ENCODE measurements around the gene LCE1E.

The LCE1E gene

GRCh38 chr1:152786077-152786476 is at the start of gene LCE1E:
TSS of gene LCE1E (plus strand) at chr1:152786257. CDS start at chr1:152787300, 1,043 bp downstream.
- Histone ChIP-seq H3K4me3 (ENCODE audit: low read length) (no peak within 1 kb of the TSS), H3K4me1 (ENCODE audit: control insufficient read depth, insufficient read depth, low read length) (no peaks in the 10 kb centered on the region), H3K9ac (ENCODE audit: low read length) (no peak within 1 kb of the TSS), H3K36me3 (ENCODE audit: control insufficient read depth, insufficient read depth, low read length, severe bottlenecking) (no peaks in the 10 kb centered on the region), H3K27me3 (replicated peaks; ENCODE audit: control insufficient read depth, insufficient read depth, low read length) (no peaks in the 10 kb centered on the region), H3K9me3 (ENCODE audit: control insufficient read depth, low read length) (no peaks in the 10 kb centered on the region)
- no peak for DNase-seq (ENCODE audit: low read depth)

GRCh38 chr1:152737997-152738396 is 48.1 kb upstream of the LCE1E start:
- no peak for DNase-seq (ENCODE audit: low read depth)
- H3K9ac ChIP-seq (ENCODE audit: low read length), result no peak overlapping the region
- no peak overlapping the region for H3K4me3 ChIP-seq (ENCODE audit: low read length)
- no peaks in the 10 kb centered on the region for H3K9me3 ChIP-seq (ENCODE audit: control insufficient read depth, low read length)
- H3K27me3 ChIP-seq (replicated peaks; ENCODE audit: control insufficient read depth, insufficient read depth, low read length), result no peaks in the 10 kb centered on the region
- H3K36me3 ChIP-seq (ENCODE audit: control insufficient read depth, insufficient read depth, low read length, severe bottlenecking), result no peaks in the 10 kb centered on the region
- peaks cover 16% of the 10 kb centered on the region for H3K4me1 ChIP-seq (ENCODE audit: control insufficient read depth, insufficient read depth, low read length)

GRCh38 chr1:152739841-152740240 is 46.2 kb upstream of the LCE1E start:
- Histone ChIP-seq H3K4me1 (ENCODE audit: control insufficient read depth, insufficient read depth, low read length) (peaks cover 34% of the 10 kb centered on the region), H3K4me3 (ENCODE audit: low read length) (no peak overlapping the region), H3K9ac (ENCODE audit: low read length) (no peak overlapping the region), H3K36me3 (ENCODE audit: control insufficient read depth, insufficient read depth, low read length, severe bottlenecking) (no peaks in the 10 kb centered on the region), H3K27me3 (replicated peaks; ENCODE audit: control insufficient read depth, insufficient read depth, low read length) (no peaks in the 10 kb centered on the region), H3K9me3 (ENCODE audit: control insufficient read depth, low read length) (no peaks in the 10 kb centered on the region)
- no peak for DNase-seq (ENCODE audit: low read depth)

- Histone ChIP-seq H3K36me3 (ENCODE audit: control insufficient read depth, insufficient read depth, low read length, severe bottlenecking) (no peaks in the 10 kb centered on the region), H3K9me3 (ENCODE audit: control insufficient read depth, low read length) (no peaks in the 10 kb centered on the region), H3K27me3 (replicated peaks; ENCODE audit: control insufficient read depth, insufficient read depth, low read length) (no peaks in the 10 kb centered on the region), H3K4me1 (ENCODE audit: control insufficient read depth, insufficient read depth, low read length) (peaks cover 35% of the 10 kb centered on the region), H3K9ac (ENCODE audit: low read length) (no peak overlapping the region), H3K4me3 (ENCODE audit: low read length) (no peak overlapping the region)
- no peak for DNase-seq (ENCODE audit: low read depth)
Observed at GRCh38 chr1:152741656-152742055, 44.4 kb upstream of the LCE1E start.

- no peak for DNase-seq (ENCODE audit: low read depth)
- Histone ChIP-seq H3K4me1 (ENCODE audit: control insufficient read depth, insufficient read depth, low read length) (peaks cover 29% of the 10 kb centered on the region), H3K27me3 (replicated peaks; ENCODE audit: control insufficient read depth, insufficient read depth, low read length) (no peaks in the 10 kb centered on the region), H3K4me3 (ENCODE audit: low read length) (no peak overlapping the region), H3K9me3 (ENCODE audit: control insufficient read depth, low read length) (no peaks in the 10 kb centered on the region), H3K36me3 (ENCODE audit: control insufficient read depth, insufficient read depth, low read length, severe bottlenecking) (no peaks in the 10 kb centered on the region), H3K9ac (ENCODE audit: low read length) (no peak overlapping the region)
Observed at GRCh38 chr1:152743371-152744145, 42.5 kb upstream of the LCE1E start.

GRCh38 chr1:152745289-152745704 is 40.8 kb upstream of the LCE1E start:
- H3K4me3 ChIP-seq (ENCODE audit: low read length), result no peak overlapping the region
- no peaks in the 10 kb centered on the region for H3K9me3 ChIP-seq (ENCODE audit: control insufficient read depth, low read length)
- H3K4me1 ChIP-seq (ENCODE audit: control insufficient read depth, insufficient read depth, low read length), result peaks cover 25% of the 10 kb centered on the region
- no peaks in the 10 kb centered on the region for H3K36me3 ChIP-seq (ENCODE audit: control insufficient read depth, insufficient read depth, low read length, severe bottlenecking)
- no peak overlapping the region for H3K9ac ChIP-seq (ENCODE audit: low read length)
- DNase-seq (ENCODE audit: low read depth), result no peak
- H3K27me3 ChIP-seq (replicated peaks; ENCODE audit: control insufficient read depth, insufficient read depth, low read length), result no peaks in the 10 kb centered on the region

- Histone ChIP-seq H3K9ac (ENCODE audit: low read length) (no peak overlapping the region), H3K36me3 (ENCODE audit: control insufficient read depth, insufficient read depth, low read length, severe bottlenecking) (no peaks in the 10 kb centered on the region), H3K4me1 (ENCODE audit: control insufficient read depth, insufficient read depth, low read length) (peaks cover 25% of the 10 kb centered on the region), H3K4me3 (ENCODE audit: low read length) (no peak overlapping the region), H3K27me3 (replicated peaks; ENCODE audit: control insufficient read depth, insufficient read depth, low read length) (no peaks in the 10 kb centered on the region), H3K9me3 (ENCODE audit: control insufficient read depth, low read length) (no peaks in the 10 kb centered on the region)
- no peak for DNase-seq (ENCODE audit: low read depth)
Observed at GRCh38 chr1:152745765-152746444, 40.2 kb upstream of the LCE1E start.

- peaks cover 29% of the 10 kb centered on the region for H3K4me1 ChIP-seq (ENCODE audit: control insufficient read depth, insufficient read depth, low read length)
- no peak for DNase-seq (ENCODE audit: low read depth)
- no peaks in the 10 kb centered on the region for H3K36me3 ChIP-seq (ENCODE audit: control insufficient read depth, insufficient read depth, low read length, severe bottlenecking)
- H3K4me3 ChIP-seq (ENCODE audit: low read length), result no peak overlapping the region
- no peaks in the 10 kb centered on the region for H3K9me3 ChIP-seq (ENCODE audit: control insufficient read depth, low read length)
- no peak overlapping the region for H3K9ac ChIP-seq (ENCODE audit: low read length)
- no peaks in the 10 kb centered on the region for H3K27me3 ChIP-seq (replicated peaks; ENCODE audit: control insufficient read depth, insufficient read depth, low read length)
Observed at GRCh38 chr1:152747831-152748230, 38.2 kb upstream of the LCE1E start.

- DNase-seq (ENCODE audit: low read depth), result no peak
Observed at GRCh38 chr1:152752225-152752624, 33.8 kb upstream of the LCE1E start.

GRCh38 chr1:152753586-152753985 is 32.5 kb upstream of the LCE1E start:
- Histone ChIP-seq H3K4me1 (ENCODE audit: control insufficient read depth, insufficient read depth, low read length) (peaks cover 8% of the 10 kb centered on the region), H3K36me3 (ENCODE audit: control insufficient read depth, insufficient read depth, low read length, severe bottlenecking) (no peaks in the 10 kb centered on the region), H3K9ac (ENCODE audit: low read length) (no peak overlapping the region), H3K27me3 (replicated peaks; ENCODE audit: control insufficient read depth, insufficient read depth, low read length) (no peaks in the 10 kb centered on the region), H3K9me3 (ENCODE audit: control insufficient read depth, low read length) (no peaks in the 10 kb centered on the region), H3K4me3 (ENCODE audit: low read length) (no peak overlapping the region)
- DNase-seq (ENCODE audit: low read depth), result no peak

More at GRCh38 chr1:152752225-152752624, 33.8 kb upstream of the LCE1E start:
- Histone ChIP-seq H3K36me3 (ENCODE audit: control insufficient read depth, insufficient read depth, low read length, severe bottlenecking) (no peaks in the 10 kb centered on the region), H3K4me3 (ENCODE audit: low read length) (no peak overlapping the region), H3K9me3 (ENCODE audit: control insufficient read depth, low read length) (no peaks in the 10 kb centered on the region), H3K4me1 (ENCODE audit: control insufficient read depth, insufficient read depth, low read length) (peaks cover 8% of the 10 kb centered on the region), H3K9ac (ENCODE audit: low read length) (no peak overlapping the region), H3K27me3 (replicated peaks; ENCODE audit: control insufficient read depth, insufficient read depth, low read length) (no peaks in the 10 kb centered on the region)

GRCh38 chr1:152756872-152757271 is 29.2 kb upstream of the LCE1E start:
- no peaks in the 10 kb centered on the region for H3K27me3 ChIP-seq (replicated peaks; ENCODE audit: control insufficient read depth, insufficient read depth, low read length)
- peaks cover 14% of the 10 kb centered on the region for H3K4me1 ChIP-seq (ENCODE audit: control insufficient read depth, insufficient read depth, low read length)

More at GRCh38 chr1:152756872-152757271, 29.2 kb upstream of the LCE1E start:
- DNase-seq (ENCODE audit: low read depth), result no peak
- no peak overlapping the region for H3K9ac ChIP-seq (ENCODE audit: low read length)
- no peaks in the 10 kb centered on the region for H3K9me3 ChIP-seq (ENCODE audit: control insufficient read depth, low read length)
- no peaks in the 10 kb centered on the region for H3K36me3 ChIP-seq (ENCODE audit: control insufficient read depth, insufficient read depth, low read length, severe bottlenecking)
- no peak overlapping the region for H3K4me3 ChIP-seq (ENCODE audit: low read length)
